Gastroesophageal sphincter (tissue), 4 donors: ENCODE data around the gene PDCD2L. TPM values are rescaled to one million over a fixed set of nuclear protein-coding genes. Genes with fewer than 3 reads are reported as not detected.

Experiments used
- ATAC-seq: fragments of 150-250 bp; one replicate; pipeline ENCODE4 v1.9.1; 2016; ENCODE audit warnings: mild to moderate bottlenecking, moderate library complexity
- H3K27ac ChIP-seq, 4 donors: fragments of 200-600 bp; sonication (generic) in 3 of 4; 1 replicate in 3 of 4; 2 replicates in 1 of 4; pipeline ENCODE4 v1.5.1; 2016 to 2019
- H3K27me3 ChIP-seq: fragments of 200-600 bp; sonication (generic); one replicate; pipeline ENCODE4 v1.5.1; 2019
- H3K36me3 ChIP-seq, 2 donors: fragments of 200-600 bp; sonication (generic); one replicate each; pipeline ENCODE4 v1.5.1; 2019; ENCODE audit warnings: control low read depth in 1 of 2
- H3K4me1 ChIP-seq, 3 donors: fragments of 200-600 bp; sonication (generic); 1 replicate in 2 of 3; 2 replicates in 1 of 3; pipeline ENCODE4 v1.5.1; 2016 to 2019; ENCODE audit warnings: control low read depth in 2 of 3
- H3K4me3 ChIP-seq, 2 donors: fragments of 200-600 bp; sonication (generic); one replicate each; pipeline ENCODE4 v1.5.1; 2019; ENCODE audit warnings: mild to moderate bottlenecking in 1 of 2, moderate library complexity in 1 of 2
- H3K9me3 ChIP-seq, 3 donors: fragments of 200-600 bp; sonication (generic); one replicate each; pipeline ENCODE4 v1.5.1; 2017 to 2019; ENCODE audit warnings: control low read depth in 2 of 3
- CTCF ChIP-seq, 4 experiments: fragments of 200-600 bp in 2 of 4; fragments of 450-650 bp in 2 of 4; sonication (generic) in 1 of 4; IDR thresholded peaks; one replicate each; pipeline ENCODE4 v1.5.1; 2017 to 2019; ENCODE audit warnings: antibody characterized with exemption in 4 of 4, mild to moderate bottlenecking in 2 of 4, moderate library complexity in 2 of 4
- EP300 ChIP-seq: sonication (generic); formaldehyde crosslinking; IDR thresholded peaks from one replicate; pipeline ENCODE4 v1.6.1; 2017; ENCODE audit warnings: antibody characterized with exemption, mild to moderate bottlenecking
- POLR2A ChIP-seq, 2 donors: fragments of 450-650 bp; IDR thresholded peaks; one replicate each; pipeline ENCODE4 v1.6.1; 2017; ENCODE audit warnings: antibody characterized with exemption in 2 of 2, mild to moderate bottlenecking in 2 of 2, moderate library complexity in 1 of 2
- POLR2AphosphoS5 ChIP-seq: sonication (generic); formaldehyde crosslinking; IDR thresholded peaks from one replicate; pipeline ENCODE4 v1.6.1; 2017; ENCODE audit warnings: antibody characterized with exemption
- WGBS, 2 donors: methylation state at CpG; one replicate each; pipeline ENCODE4 v1.1.5; 2018; ENCODE audit warnings: low coverage in 1 of 2; 5-methylcytosine and 5-hydroxymethylcytosine counted together
- total RNA-seq, 4 donors: library from RNA; depleted of rRNA; stranded (reverse); fragments of >200 nt; gene quantifications; one replicate each; pipeline ENCODE4 v1.1.0, GENCODE V29; 2016

Gene PDCD2L
- total RNA-seq, 4 donors from 2014 or later: 8.2 to 19.8 (median 14.6) TPM

DNA sequence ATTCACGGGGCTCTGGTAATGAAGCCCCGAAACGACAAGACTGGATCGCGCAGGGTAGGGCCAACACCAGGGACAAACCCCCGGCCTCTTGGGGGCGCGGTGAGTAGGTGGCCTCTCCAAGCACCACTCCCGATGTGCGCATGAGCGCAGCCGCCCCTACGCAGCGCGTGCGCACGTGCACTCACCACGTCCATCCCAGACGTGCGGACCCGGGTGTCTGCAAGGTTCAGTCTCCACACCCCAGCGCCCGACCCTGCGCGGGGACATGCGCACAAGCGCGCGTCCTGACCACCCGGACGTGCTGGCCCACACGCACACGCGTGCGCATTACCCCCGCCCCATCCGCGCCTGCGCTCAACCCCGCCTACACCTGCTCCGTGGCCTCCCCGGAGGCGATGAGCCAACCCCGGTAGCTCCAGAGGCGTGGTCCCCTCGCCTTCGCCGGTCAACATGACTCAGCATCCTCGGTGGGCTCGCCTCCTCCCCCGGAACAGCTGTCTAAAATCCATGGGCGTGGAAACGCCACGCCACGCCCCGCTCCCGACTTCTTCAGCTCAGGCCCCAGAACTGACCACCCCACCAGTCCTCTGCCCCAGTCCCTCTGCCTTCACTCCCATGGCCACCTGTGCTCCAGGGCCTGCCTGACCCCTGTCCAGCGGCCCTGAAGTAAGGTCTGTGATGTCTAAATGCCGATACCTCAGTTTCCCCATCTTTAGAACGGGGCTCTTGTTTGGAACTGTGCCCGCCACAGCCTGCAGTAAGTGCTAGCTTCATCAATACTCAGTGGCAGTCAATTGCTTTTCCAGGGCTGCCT, 44.9 kb upstream of the PDCD2L start:
- no peaks in the 10 kb centered on the region for H3K27me3 ChIP-seq
- TF ChIP-seq POLR2AphosphoS5: peak; percentile 63
- peak; percentile 10 to 28 for TF ChIP-seq POLR2A (IDR thresholded peaks at IDR 0.05)
- no peak for TF ChIP-seq EP300
- peak in 3 of 4 experiments; percentile 39 to 85 (median 45) for TF ChIP-seq CTCF (IDR thresholded peaks at IDR 0.05)
- H3K27ac ChIP-seq: peak overlapping the region; percentile 48 to 88 (median 85)
- ATAC-seq: peak; percentile 97
- no peaks in the 10 kb centered on the region for H3K9me3 ChIP-seq
- peak overlapping the region; percentile 27 to 56 for H3K4me3 ChIP-seq
- H3K4me1 ChIP-seq: peaks cover 0 to 28% (median 0%) of the 10 kb centered on the region in 3 donors
- H3K36me3 ChIP-seq: peaks cover 0 to 16% of the 10 kb centered on the region in 2 donors
- WGBS, 2 donors: 17 to 40% methylated on average over 4 to 8 of the region's 61 CpGs

- 66 to 100% methylated on average over 1 to 4 of the region's 7 CpGs for WGBS, 2 donors
- TF ChIP-seq EP300: no peak
- no peak for TF ChIP-seq POLR2AphosphoS5
- no peak for TF ChIP-seq CTCF (IDR thresholded peaks at IDR 0.05)
- TF ChIP-seq POLR2A (IDR thresholded peaks at IDR 0.05): no peak
- H3K9me3 ChIP-seq: no peaks in the 10 kb centered on the region
- peak overlapping the region; percentile 9 to 88 (median 85) for H3K27ac ChIP-seq
- no peaks in the 10 kb centered on the region for H3K27me3 ChIP-seq
- peak overlapping the region in 1 of 2 donors; percentile 56 for H3K4me3 ChIP-seq
- peaks cover 0 to 10% of the 10 kb centered on the region in 2 donors for H3K36me3 ChIP-seq
- peaks cover 0 to 32% (median 0%) of the 10 kb centered on the region in 3 donors for H3K4me1 ChIP-seq
- no peak for ATAC-seq
Observed at GRCh38 chr19:34359954-34360315, 44.3 kb upstream of the PDCD2L start.

DNA sequence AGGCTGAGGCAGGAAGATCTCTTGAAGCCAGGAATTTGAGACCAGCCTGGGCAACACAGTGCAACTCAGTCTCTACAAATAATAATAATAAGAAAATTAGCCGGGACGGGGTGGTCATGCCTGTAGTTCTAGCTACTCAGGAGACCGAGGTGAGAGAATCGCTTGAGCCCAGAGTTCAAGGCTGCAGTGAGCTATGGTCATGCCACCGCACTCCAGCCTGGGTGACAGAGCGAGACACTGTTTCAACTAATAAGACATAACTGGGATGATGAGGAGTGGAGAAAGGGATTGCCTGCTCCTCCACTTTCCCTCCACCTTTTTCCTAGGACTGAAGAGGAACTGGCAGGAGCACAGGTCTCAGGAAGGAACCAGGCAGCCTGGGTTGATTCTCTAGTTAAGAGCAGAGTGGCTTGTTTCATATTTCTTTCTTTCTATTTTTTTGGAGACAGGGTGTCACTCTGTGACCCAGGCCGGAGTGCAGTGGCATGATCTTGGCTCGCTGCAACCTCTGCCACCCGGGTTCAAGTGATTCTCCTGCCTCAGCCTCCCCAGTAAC, 43.8 kb upstream of the PDCD2L start:
- H3K27ac ChIP-seq: peak overlapping the region in 3 of 4 donors; percentile 85 to 88 (median 85)
- H3K9me3 ChIP-seq: no peaks in the 10 kb centered on the region
- no peak for ATAC-seq
- TF ChIP-seq CTCF (IDR thresholded peaks at IDR 0.05) (no peak), POLR2AphosphoS5 (no peak), EP300 (no peak), POLR2A (IDR thresholded peaks at IDR 0.05) (no peak)
- no peak overlapping the region for H3K4me3 ChIP-seq
- WGBS, 2 donors: 76 to 100% methylated on average over 2 to 7 of the region's 9 CpGs
- H3K4me1 ChIP-seq: peaks cover 0 to 32% (median 0%) of the 10 kb centered on the region in 3 donors
- H3K36me3 ChIP-seq: peaks cover 0 to 5% of the 10 kb centered on the region in 2 donors
- H3K27me3 ChIP-seq: no peaks in the 10 kb centered on the region

- peaks cover 0 to 13% of the 10 kb centered on the region in 2 donors for H3K36me3 ChIP-seq
- H3K27ac ChIP-seq: no peak overlapping the region
- 40% methylated on average over 2 of the region's 3 CpGs; no CpG with 5 or more reads in 1 of the 2 donors for WGBS, 2 donors
- peaks cover 0 to 53% (median 10%) of the 10 kb centered on the region in 3 donors for H3K4me1 ChIP-seq
- H3K4me3 ChIP-seq: no peak overlapping the region
- no peaks in the 10 kb centered on the region for H3K27me3 ChIP-seq
- no peak for TF ChIP-seq CTCF (IDR thresholded peaks at IDR 0.05)
- no peak for TF ChIP-seq EP300
- TF ChIP-seq POLR2A (IDR thresholded peaks at IDR 0.05): no peak
- no peak for TF ChIP-seq POLR2AphosphoS5
- ATAC-seq: no peak
- H3K9me3 ChIP-seq: no peaks in the 10 kb centered on the region
Observed at GRCh38 chr19:34362679-34363069, 41.5 kb upstream of the PDCD2L start.
